Stimulated activated CD8-positive, alpha-beta memory T cell treated with anti-CD3 and anti-CD28 coated beads, Interleukin-15, amount 100 ng/mL, for 1 hour (primary cell): ENCODE results near the gene UBR3.
"Not testable (repeated sequence)": the region's sequence is repeated elsewhere in the genome, so short reads cannot be mapped to it uniquely, and the experiment has no call there.

Source experiments
- DNase-seq: peaks from one replicate; pipeline ENCODE4 v3.0.0-alpha.2; 2020; ENCODE audit warnings: low read depth

The UBR3 gene

GRCh38 chr2:169824373-169825333, 2.6 kb upstream of the UBR3 start, which contains the start of gene METTL5:
Gene METTL5, minus strand, starts transcription at chr2:169824905. Its CDS starts 308 bp downstream, at chr2:169824597.
- DNase-seq = peak; percentile 47

GRCh38 chr2:169828141-169828811, 1.0 kb downstream of the UBR3 start:
- DNase-seq = no peak

- no peak for DNase-seq
Observed at GRCh38 chr2:169834401-169834800, 7.1 kb downstream of the UBR3 start.

- no peak for DNase-seq
Observed at GRCh38 chr2:169838743-169839489, 11.7 kb downstream of the UBR3 start.

DNA sequence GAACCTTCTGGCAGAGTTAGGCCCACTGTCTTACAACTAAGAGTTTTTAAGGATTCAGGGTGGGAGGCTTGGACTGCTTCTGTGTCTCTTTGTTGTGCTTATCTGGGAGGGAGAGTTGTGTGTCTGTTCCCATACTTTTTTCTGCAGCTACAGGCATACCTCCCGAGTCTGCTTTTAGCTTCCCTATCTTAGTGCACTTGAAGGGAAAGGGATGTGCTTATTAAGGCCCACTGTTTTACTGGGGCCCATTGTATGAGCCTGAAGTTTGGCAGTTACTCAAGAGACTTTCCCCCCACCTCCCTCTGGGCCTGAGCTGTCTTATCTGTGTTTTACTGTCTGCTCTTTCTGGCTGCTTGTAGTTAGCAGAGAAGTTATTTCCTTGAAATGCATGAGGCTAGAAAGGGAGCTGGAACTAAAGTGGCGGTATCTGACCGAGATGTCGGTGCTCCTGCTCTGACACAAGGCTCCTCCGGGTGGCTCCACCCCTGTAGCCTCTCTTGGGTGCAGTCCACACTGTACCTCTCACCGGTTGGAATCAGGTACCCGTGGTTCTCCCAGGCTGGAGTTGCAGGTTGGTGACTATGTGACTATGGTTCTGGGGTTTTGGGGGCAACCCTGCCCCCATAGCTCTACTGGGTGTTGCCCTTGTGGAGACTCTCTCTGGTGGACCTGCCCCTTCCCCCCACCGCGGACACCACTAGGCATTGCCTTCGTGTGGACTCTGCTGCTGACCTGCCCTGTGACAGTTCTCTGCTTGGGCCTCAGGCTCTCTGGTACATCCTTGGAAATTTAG, 12.9 kb downstream of the UBR3 start:
- no peak for DNase-seq

DNA sequence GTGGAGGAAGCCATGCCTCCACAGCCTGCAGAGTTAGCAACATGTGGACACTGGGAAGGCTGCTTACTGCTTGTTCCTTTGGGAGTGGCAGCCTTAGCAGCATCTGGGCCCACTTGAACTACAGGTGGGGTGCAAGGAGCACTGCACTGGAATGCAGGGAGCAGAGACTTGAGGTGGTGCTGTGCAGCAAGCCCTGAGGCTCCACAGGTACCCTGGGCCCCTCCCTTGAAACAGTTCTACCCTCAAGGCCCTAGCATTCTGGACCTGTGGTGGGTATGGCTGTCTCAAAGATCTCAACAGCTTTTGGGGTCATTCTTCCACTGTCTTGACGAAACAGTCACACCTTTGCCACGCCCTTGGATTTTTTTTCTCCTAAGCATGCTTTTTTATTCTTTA, 13.5 kb downstream of the UBR3 start:
- DNase-seq = no peak

GRCh38 chr2:169841625-169842024, 14.4 kb downstream of the UBR3 start:
- DNase-seq = not testable (repeated sequence)

DNA sequence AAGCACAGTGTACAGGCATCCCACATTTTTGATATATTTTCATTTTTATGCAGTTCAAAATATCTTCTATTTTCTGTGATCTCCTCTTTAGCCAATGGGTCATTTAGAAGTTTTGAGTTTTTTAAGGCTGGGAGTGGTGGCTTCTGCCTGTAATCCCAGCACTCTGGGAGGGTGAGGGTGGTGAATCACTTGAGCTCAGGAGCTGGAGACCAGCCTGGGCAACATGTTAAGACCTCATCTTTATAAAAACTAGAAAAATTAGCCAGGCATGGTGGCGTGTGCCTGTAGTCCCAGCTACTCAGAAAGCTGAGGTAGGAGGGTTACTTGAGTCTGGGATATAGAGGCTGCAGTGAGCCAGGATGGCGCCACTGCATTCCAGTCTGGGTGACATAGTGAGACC, 17.8 kb downstream of the UBR3 start:
- DNase-seq = no peak

GRCh38 chr2:169848959-169849693, 21.9 kb downstream of the UBR3 start:
- DNase-seq = not testable (repeated sequence)

DNA sequence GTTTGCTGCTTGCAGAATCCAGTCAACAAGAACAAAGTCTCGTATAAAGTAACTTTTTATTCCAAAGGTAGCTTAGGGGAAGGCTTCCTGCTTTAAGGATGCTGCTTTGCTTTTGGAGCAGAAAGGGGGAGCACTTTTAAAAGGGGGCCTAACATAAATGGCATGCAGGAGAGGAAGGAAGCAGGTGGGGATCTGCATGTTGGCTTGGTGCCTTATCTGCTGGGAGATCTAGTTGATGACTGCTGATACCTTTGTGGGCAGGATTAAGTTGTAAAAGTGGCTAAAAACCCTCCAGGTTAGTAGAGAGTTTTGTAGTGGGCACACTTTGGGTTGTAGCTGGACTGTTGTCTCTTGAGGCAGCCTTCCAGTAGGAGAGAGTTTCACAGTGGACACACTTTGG, 22.5 kb downstream of the UBR3 start:
- no peak for DNase-seq

DNA sequence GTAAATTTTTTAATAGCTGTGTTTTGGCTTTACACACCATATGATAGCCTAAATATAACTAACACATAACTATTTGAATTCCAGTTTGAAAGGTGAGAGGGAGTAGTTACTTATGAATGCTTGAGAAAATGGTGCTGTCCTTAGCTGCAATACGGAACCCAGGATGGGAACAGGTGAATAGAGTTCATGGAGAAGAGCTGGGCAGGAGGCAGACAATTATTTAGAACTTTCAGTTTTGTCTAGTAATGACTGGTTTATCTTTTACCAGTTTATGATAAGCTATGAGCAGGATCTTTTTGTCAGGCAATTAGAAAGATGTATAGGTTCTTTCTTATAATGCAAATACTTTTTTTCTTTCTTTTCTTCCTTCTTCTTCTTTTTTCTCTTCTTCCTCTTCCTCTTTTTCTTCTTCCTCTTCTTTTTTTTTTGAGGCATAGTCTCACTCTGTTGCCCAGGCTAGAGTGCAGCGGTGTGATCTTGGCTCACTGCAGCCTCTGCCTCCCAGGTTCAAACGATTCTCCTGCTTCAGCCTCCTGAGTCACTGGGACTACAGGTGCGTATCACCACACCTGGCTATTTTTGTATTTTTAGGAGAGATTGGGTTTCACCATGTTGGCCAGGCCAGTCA, 25.9 kb downstream of the UBR3 start:
- DNase-seq = no peak

DNA sequence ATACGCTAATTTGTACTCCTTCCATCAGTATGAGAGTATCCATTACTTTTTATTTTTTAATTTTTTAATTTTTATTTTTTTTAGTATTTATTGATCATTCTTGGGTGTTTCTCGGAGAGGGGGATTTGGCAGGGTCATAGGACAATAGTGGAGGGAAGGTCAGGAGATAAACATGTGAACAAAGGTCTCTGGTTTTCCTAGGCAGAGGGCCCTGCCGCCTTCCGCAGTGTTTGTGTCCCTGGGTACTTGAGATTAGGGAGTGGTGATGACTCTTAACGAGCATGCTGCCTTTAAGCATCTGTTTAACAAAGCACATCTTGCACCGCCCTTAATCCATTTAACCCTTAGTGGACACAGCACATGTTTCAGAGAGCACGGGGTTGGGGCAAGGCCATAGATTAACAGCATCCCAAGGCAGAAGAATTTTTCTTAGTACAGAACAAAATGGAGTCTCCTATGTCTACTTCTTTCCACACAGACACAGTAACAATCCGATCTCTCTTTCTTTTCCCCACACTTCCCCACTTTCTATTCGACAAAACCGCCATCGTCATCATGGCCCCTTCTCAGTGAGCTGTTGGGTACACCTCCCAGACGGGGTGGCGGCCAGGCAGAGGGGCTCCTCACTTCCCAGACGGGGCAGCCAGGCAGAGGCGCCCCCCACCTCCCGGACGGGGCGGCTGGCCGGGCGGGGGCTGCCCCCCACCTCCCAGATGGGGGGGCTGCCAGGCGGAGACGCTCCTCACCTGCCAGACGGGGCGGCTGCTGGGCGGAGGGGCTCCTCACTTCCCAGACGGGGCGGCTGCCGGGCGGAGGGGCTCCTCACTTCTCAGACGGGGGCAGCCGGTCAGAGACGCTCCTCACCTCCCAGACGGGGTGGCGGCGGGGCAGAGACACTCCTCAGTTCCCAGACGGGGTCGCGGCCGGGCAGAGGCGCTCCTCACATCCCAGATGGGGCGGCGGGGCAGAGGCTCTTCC, 28.3 kb downstream of the UBR3 start:
- not testable (repeated sequence) for DNase-seq

- DNase-seq = no peak
Observed at GRCh38 chr2:169859423-169859822, 32.2 kb downstream of the UBR3 start.

DNA sequence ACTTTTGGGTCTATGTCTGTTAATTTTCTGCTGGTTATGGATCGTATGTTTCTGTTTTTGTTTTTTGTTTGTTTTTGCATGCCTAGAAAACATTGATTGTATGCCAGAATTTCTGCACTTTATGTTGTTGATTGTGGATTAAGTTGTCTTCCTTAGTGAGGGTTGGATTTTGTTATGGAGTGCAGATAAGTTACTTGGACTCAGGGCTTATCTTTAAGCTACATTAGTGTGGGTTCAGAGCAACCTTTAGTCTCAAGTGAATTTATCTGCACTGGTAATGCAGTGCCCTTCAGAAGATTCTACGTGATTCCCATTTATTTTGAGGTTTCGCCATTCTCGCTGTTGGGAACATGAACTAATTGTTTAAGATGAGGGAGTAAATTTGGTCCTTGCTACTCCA, 32.9 kb downstream of the UBR3 start:
- DNase-seq = no peak

GRCh38 chr2:169862816-169863215, 35.6 kb downstream of the UBR3 start:
- DNase-seq = no peak

DNA sequence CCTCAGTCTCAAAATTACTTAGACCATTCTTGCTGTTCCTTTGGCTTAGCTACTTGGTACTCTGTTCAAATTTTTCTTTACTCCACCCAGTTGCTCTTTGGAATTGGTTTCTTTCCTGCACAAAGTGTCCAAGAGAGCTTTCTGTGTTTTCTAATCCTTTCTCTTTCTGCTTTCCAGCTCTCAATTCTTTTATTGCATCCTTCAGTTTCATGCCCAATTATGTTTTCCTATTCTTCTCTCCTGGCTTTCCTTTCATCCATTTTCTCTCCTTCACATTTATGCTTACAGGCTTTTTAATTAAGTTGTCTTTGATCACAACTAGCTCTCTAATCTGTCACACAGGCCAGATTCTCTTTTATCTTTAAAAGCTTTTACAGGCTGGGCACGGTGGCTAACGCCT, 38.2 kb downstream of the UBR3 start:
- DNase-seq = no peak

- DNase-seq = not testable (repeated sequence)
Observed at GRCh38 chr2:169866230-169866629, 39.0 kb downstream of the UBR3 start.

- no peak for DNase-seq
Observed at GRCh38 chr2:169867579-169867978, 40.3 kb downstream of the UBR3 start.

- DNase-seq = no peak
Observed at GRCh38 chr2:169868951-169869350, 41.7 kb downstream of the UBR3 start.
